Upper lobe of left lung (tissue), 4 donors: ENCODE results near the gene THAP12.

Source experiments
- EP300 ChIP-seq, 4 donors: sonication (generic); formaldehyde crosslinking; IDR thresholded peaks; one replicate each; pipeline ENCODE4 v1.5.1; 2017; ENCODE audit warnings: antibody characterized with exemption in 4 of 4, control low read depth in 2 of 4
- POLR2A ChIP-seq, 4 donors: fragments of 450-650 bp; IDR thresholded peaks; one replicate each; pipeline ENCODE4 v1.5.1; 2016 to 2017; ENCODE audit warnings: antibody characterized with exemption in 4 of 4, mild to moderate bottlenecking in 2 of 4
- TF ChIP-seq, protein P1 (sequence below), 6 experiments: fragments of 450-650 bp in 4 of 6; fragments of 200-600 bp in 2 of 6; sonication (generic) in 2 of 6; IDR thresholded peaks; one replicate each; pipeline ENCODE4 v1.5.1; 2016 to 2019; ENCODE audit warnings: antibody characterized with exemption in 6 of 6

DNA sequence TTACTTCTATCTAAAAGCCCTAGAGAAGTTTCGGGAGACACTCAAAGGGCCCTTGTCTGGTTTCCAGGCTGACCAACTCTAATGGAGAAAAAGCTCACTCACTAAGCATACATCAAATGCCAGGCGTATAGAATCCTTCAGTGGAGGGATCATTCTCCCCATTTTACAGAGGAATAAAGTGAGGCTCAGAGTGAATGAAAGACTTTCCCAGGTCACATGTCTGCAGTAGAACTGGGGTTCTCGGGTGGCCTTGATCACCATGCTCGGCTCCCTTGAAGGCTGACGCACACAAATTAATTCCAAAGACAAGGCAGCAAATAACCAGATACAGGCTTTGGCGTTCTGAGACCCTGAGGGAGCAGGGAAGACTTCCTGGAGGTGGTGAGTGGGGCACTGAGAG is 60.0 kb downstream of the THAP12 start:
- TF ChIP-seq, protein P1, sequence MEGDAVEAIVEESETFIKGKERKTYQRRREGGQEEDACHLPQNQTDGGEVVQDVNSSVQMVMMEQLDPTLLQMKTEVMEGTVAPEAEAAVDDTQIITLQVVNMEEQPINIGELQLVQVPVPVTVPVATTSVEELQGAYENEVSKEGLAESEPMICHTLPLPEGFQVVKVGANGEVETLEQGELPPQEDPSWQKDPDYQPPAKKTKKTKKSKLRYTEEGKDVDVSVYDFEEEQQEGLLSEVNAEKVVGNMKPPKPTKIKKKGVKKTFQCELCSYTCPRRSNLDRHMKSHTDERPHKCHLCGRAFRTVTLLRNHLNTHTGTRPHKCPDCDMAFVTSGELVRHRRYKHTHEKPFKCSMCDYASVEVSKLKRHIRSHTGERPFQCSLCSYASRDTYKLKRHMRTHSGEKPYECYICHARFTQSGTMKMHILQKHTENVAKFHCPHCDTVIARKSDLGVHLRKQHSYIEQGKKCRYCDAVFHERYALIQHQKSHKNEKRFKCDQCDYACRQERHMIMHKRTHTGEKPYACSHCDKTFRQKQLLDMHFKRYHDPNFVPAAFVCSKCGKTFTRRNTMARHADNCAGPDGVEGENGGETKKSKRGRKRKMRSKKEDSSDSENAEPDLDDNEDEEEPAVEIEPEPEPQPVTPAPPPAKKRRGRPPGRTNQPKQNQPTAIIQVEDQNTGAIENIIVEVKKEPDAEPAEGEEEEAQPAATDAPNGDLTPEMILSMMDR (IDR thresholded peaks at IDR 0.05) = no peak
- TF ChIP-seq EP300 (IDR thresholded peaks at IDR 0.05) (no peak), POLR2A (IDR thresholded peaks at IDR 0.05) (no peak)
